GM12891 (cell line): Measurements from ENCODE around the gene ACTR6.

Experiments
- PAX5 ChIP-seq: IDR thresholded peaks from 2 replicates; pipeline ENCODE4 v1.6.1; 2011; ENCODE audit warnings: low read length, moderate library complexity, mild to moderate bottlenecking; ENCODE audit not compliant: insufficient read depth, severe bottlenecking
- TAF1 ChIP-seq: IDR thresholded peaks from 2 replicates; pipeline ENCODE4 v1.6.1; 2011; ENCODE audit warnings: low read depth, low read length, control low read depth

- no peak for TF ChIP-seq TAF1
- TF ChIP-seq PAX5 = no peak
These were observed 8.2 kb downstream of the ACTR6 start for GRCh38 chr12:100208834-100209233.
